Parathyroid adenoma (tissue), 2 donors: ENCODE measurements around the gene FFAR1.

Source experiments
- H2AFZ ChIP-seq: fragments of 300-600 bp; sonication (generic); one replicate; pipeline ENCODE4 v1.7.0; 2017; ENCODE audit warnings: antibody characterized with exemption, mild to moderate bottlenecking
- H3K27ac ChIP-seq: fragments of 300-600 bp; sonication (generic); one replicate; pipeline ENCODE4 v1.7.0; 2017
- H3K27me3 ChIP-seq: fragments of 300-600 bp; sonication (generic); one replicate; pipeline ENCODE4 v1.7.0; 2017; ENCODE audit warnings: low read length; ENCODE audit not compliant: control insufficient read depth, insufficient read depth
- H3K36me3 ChIP-seq: fragments of 300-600 bp; sonication (generic); one replicate; pipeline ENCODE4 v1.7.0; 2017; ENCODE audit warnings: low read length; ENCODE audit not compliant: control insufficient read depth, insufficient read depth
- H3K4me1 ChIP-seq: fragments of 300-600 bp; sonication (generic); one replicate; pipeline ENCODE4 v1.7.0; 2017; ENCODE audit warnings: control low read depth
- H3K4me2 ChIP-seq: fragments of 300-600 bp; sonication (generic); one replicate; pipeline ENCODE4 v1.7.0; 2017; ENCODE audit warnings: low read length
- H3K4me3 ChIP-seq: fragments of 300-600 bp; sonication (generic); one replicate; pipeline ENCODE4 v1.7.0; 2017; ENCODE audit warnings: low read depth, low read length
- H3K79me2 ChIP-seq: fragments of 300-600 bp; sonication (generic); one replicate; pipeline ENCODE4 v1.7.0; 2017; ENCODE audit warnings: control low read depth
- H3K9ac ChIP-seq: fragments of 300-600 bp; sonication (generic); one replicate; pipeline ENCODE4 v1.7.0; 2017; ENCODE audit warnings: mild to moderate bottlenecking
- H3K9me3 ChIP-seq: fragments of 300-600 bp; sonication (generic); one replicate; pipeline ENCODE4 v1.7.0; 2017; ENCODE audit warnings: low read length; ENCODE audit not compliant: control insufficient read depth
- TF ChIP-seq, protein P1 (sequence below): fragments of 300-600 bp; sonication (generic); IDR thresholded peaks from one replicate; pipeline ENCODE4 v1.7.0; 2017; ENCODE audit warnings: antibody characterized with exemption, mild to moderate bottlenecking
- donor health status: primary hyperparathyroidism.

The FFAR1 gene

DNA sequence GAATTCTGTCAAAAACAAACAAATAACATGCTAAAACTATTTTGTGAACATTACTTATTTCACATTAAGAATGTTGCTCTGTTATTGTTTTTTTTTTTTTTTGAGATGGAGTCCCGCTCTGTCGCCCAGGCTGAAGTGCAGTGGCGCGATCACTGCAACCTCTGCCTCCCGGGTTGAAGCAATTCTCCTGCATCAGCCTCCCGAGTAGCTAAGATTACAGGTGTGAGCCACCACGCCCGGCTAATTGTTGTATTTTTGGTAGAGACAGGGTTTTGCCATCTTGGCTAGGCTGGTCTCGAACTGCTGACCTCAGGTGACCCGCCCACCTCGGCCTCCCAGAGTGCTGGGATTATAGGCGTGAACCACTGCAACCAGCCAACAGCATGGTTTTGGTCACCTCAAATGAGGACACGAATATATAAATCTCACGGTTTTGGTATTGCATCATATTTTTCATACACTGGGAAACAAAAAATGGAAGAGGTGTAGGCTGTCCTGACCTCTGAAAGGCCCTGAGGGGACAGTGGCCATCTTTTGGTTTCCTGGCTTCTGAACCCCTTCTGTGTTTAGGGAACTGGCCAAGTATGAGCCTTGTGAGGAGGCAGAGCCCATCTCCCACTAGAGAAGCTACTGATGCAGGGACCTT is 48.7 kb downstream of the FFAR1 start:
- Histone ChIP-seq H3K4me3 (no peak overlapping the region), H3K79me2 (no peaks in the 10 kb centered on the region), H3K36me3 (no peaks in the 10 kb centered on the region), H3K9me3 (no peaks in the 10 kb centered on the region), H3K27me3 (no peaks in the 10 kb centered on the region), H2AFZ (peak overlapping the region; percentile 73), H3K4me1 (peaks cover 35% of the 10 kb centered on the region), H3K27ac (no peak overlapping the region), H3K4me2 (no peak overlapping the region), H3K9ac (no peak overlapping the region)
- TF ChIP-seq, protein P1, sequence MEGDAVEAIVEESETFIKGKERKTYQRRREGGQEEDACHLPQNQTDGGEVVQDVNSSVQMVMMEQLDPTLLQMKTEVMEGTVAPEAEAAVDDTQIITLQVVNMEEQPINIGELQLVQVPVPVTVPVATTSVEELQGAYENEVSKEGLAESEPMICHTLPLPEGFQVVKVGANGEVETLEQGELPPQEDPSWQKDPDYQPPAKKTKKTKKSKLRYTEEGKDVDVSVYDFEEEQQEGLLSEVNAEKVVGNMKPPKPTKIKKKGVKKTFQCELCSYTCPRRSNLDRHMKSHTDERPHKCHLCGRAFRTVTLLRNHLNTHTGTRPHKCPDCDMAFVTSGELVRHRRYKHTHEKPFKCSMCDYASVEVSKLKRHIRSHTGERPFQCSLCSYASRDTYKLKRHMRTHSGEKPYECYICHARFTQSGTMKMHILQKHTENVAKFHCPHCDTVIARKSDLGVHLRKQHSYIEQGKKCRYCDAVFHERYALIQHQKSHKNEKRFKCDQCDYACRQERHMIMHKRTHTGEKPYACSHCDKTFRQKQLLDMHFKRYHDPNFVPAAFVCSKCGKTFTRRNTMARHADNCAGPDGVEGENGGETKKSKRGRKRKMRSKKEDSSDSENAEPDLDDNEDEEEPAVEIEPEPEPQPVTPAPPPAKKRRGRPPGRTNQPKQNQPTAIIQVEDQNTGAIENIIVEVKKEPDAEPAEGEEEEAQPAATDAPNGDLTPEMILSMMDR = no peak

DNA sequence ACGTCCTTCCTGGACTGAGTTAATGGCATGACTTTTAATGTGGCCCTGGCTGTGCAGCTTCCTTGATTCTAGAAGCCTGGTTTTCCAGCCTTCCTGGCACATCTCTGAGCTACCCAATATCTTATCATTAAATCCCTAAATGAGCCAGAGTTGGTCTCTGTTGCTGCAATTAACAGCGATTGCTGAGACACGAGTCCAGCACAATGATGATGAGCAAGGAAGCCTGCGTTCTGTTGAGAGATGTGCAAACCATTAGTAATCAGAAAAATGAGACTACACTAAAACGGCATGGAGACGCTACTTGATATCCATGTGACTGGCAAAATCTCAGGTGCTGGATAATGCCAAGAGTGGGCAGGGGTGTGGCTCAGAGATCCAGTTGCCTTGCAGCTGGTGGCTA is 49.4 kb downstream of the FFAR1 start:
- no peak overlapping the region for H3K27ac ChIP-seq

More for the DNA sequence above, 49.4 kb downstream of the FFAR1 start:
- no peak overlapping the region for H3K4me2 ChIP-seq
- no peak overlapping the region for H2AFZ ChIP-seq
- TF ChIP-seq, protein P1 = no peak
- no peaks in the 10 kb centered on the region for H3K79me2 ChIP-seq
- H3K27me3 ChIP-seq = no peaks in the 10 kb centered on the region
- H3K4me1 ChIP-seq = peaks cover 40% of the 10 kb centered on the region
- H3K4me3 ChIP-seq = no peak overlapping the region
- H3K9me3 ChIP-seq = no peaks in the 10 kb centered on the region
- no peaks in the 10 kb centered on the region for H3K36me3 ChIP-seq
- H3K9ac ChIP-seq = no peak overlapping the region
